Ishikawa (cell line): ENCODE results near the gene PIK3AP1.

Experiments used
- CEBPB ChIP-seq: IDR thresholded peaks from 2 replicates; pipeline ENCODE4 v1.6.1; 2012
- CREB1 ChIP-seq: IDR thresholded peaks from 2 replicates; pipeline ENCODE4 v1.6.1; 2012; ENCODE audit warnings: low read depth
- FOXM1 ChIP-seq: IDR thresholded peaks from 2 replicates; pipeline ENCODE4 v1.6.1; 2012; ENCODE audit warnings: low read depth, borderline replicate concordance
- NFIC ChIP-seq: IDR thresholded peaks from 2 replicates; pipeline ENCODE4 v1.6.1; 2012
- RAD21 ChIP-seq: IDR thresholded peaks from 2 replicates; pipeline ENCODE4 v1.6.1; 2012; ENCODE audit warnings: low read depth
- TCF12 ChIP-seq: IDR thresholded peaks from 2 replicates; pipeline ENCODE4 v1.6.1; 2012; ENCODE audit warnings: low read depth
- TEAD4 ChIP-seq: IDR thresholded peaks from 2 replicates; pipeline ENCODE4 v1.6.1; 2012
- YY1 ChIP-seq: IDR thresholded peaks from 2 replicates; pipeline ENCODE4 v1.6.1; 2012; ENCODE audit warnings: low read depth
- ZBTB7A ChIP-seq: IDR thresholded peaks from 2 replicates; pipeline ENCODE4 v1.6.1; 2012; ENCODE audit warnings: low read depth
- TF ChIP-seq, protein P1 (sequence below): IDR thresholded peaks from 2 replicates; pipeline ENCODE4 v1.6.1; 2012
- TF ChIP-seq, protein P2 (sequence below): IDR thresholded peaks from 2 replicates; pipeline ENCODE4 v1.6.1; 2012; ENCODE audit warnings: low read depth, mild to moderate bottlenecking

Gene PIK3AP1

DNA sequence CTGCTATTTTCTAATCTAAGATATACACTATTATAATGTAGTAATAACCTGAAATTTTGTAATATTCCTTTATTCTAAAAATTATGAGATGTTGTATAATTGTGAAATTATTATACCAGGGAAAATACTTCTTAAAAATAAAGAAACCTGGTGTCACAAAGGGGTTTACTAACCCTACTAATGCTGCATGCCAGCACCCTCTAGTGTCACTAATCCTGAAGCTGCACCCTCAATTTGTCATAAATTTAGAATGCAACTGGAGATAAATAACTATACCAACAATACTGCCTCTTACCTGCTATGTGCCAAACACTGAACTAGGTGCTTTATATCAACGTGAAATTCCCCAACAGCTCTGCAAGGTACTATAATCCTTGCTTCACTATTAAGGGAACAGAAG lies 164.3 kb downstream of the PIK3AP1 start:
- TF ChIP-seq CEBPB (no peak), RAD21 (peak; percentile 64), CREB1 (no peak), ZBTB7A (no peak), TEAD4 (no peak), FOXM1 (no peak)
- TF ChIP-seq, protein P1, sequence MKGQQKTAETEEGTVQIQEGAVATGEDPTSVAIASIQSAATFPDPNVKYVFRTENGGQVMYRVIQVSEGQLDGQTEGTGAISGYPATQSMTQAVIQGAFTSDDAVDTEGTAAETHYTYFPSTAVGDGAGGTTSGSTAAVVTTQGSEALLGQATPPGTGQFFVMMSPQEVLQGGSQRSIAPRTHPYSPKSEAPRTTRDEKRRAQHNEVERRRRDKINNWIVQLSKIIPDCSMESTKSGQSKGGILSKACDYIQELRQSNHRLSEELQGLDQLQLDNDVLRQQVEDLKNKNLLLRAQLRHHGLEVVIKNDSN, result no peak

DNA sequence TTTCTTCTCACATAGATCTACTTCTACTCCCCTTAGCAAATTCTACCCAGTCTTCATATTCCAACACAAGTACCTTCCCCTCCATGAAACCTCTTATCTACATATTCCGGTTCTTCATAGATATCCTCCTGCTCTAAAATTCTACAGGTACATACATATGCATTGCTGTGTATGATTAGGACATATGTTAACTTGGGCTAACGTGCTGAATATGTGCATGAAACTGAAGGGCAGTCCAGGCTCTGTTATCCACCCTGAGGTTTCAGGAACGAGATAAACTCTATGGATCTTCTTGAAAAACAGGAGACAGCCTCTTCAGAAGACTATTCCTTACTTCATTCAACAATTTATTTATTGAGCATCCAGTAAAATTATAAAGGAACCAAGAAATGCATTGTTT lies 165.0 kb downstream of the PIK3AP1 start:
- TF ChIP-seq FOXM1 (no peak), YY1 (no peak), TCF12 (no peak)
- TF ChIP-seq, protein P2, sequence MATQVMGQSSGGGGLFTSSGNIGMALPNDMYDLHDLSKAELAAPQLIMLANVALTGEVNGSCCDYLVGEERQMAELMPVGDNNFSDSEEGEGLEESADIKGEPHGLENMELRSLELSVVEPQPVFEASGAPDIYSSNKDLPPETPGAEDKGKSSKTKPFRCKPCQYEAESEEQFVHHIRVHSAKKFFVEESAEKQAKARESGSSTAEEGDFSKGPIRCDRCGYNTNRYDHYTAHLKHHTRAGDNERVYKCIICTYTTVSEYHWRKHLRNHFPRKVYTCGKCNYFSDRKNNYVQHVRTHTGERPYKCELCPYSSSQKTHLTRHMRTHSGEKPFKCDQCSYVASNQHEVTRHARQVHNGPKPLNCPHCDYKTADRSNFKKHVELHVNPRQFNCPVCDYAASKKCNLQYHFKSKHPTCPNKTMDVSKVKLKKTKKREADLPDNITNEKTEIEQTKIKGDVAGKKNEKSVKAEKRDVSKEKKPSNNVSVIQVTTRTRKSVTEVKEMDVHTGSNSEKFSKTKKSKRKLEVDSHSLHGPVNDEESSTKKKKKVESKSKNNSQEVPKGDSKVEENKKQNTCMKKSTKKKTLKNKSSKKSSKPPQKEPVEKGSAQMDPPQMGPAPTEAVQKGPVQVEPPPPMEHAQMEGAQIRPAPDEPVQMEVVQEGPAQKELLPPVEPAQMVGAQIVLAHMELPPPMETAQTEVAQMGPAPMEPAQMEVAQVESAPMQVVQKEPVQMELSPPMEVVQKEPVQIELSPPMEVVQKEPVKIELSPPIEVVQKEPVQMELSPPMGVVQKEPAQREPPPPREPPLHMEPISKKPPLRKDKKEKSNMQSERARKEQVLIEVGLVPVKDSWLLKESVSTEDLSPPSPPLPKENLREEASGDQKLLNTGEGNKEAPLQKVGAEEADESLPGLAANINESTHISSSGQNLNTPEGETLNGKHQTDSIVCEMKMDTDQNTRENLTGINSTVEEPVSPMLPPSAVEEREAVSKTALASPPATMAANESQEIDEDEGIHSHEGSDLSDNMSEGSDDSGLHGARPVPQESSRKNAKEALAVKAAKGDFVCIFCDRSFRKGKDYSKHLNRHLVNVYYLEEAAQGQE, result no peak

DNA sequence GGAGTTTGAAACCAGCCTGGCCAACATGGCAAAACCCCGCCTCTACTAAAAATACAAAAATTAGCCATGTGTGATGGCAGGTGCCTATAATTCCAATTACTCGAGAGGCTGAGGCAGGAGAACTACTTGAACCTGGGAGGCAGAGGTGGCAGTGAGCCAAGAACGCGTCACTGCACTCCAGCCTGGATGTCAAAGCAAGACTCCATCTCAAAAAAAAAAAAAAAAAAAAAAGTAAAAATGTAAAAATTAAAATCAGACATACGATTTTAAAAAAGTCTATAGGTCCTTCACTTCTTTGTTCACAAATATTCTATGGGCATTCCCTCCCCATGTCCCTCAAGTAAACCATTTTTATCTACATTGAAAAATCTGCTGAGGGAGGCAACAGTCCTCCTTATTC lies 171.7 kb downstream of the PIK3AP1 start:
- TF ChIP-seq TCF12 (no peak), NFIC (peak; percentile 46; the same call in 1 of the 2 replicates)
